GM21737 (cell line): ENCODE measurements around the gene SIM2.

ENCODE experiments used
- ATAC-seq: cut with Tn5 transposase; IDR thresholded peaks from one replicate; pipeline ENCODE4 v1.9.1; 2021; ENCODE audit warnings: mild to moderate bottlenecking, moderate library complexity; ENCODE audit not compliant: unreplicated experiment

SIM2 gene

GRCh38 chr21:36757196-36757595 lies 58.3 kb downstream of the SIM2 start:
- no peak for ATAC-seq

DNA sequence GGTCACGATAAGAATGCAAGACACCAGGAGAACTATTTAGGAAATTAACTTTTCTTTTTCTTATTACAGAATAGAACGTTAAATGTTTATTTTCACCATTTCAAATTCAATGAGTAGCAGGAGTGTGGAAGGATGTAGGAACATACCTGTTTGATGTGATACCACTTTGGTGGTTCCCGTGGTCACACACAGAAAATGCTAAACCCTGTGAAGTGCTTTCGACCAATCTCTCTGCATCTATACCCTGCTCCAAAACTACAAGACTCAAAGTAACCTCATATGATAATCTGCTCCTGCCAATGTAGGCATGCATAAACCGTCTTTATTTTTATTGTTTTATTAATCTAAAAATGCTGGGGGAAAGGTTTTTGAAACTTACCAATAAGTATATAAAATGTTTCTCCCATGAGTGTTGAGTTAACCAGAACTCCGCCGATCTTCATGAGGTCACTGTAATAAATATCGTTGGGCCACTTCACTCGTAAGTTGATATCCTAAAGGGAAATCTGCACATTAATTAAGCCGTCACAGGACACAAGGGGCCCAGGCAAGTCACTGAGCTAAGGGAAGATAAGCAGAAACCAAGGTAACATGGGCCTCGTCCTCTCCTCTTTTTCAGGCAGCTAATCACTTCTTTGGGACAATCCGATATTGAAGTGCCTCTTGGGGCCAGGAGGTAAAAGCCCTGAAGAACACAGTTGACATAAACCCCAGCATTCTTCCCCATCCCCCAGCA lies 60.6 kb downstream of the SIM2 start:
- no peak for ATAC-seq

DNA sequence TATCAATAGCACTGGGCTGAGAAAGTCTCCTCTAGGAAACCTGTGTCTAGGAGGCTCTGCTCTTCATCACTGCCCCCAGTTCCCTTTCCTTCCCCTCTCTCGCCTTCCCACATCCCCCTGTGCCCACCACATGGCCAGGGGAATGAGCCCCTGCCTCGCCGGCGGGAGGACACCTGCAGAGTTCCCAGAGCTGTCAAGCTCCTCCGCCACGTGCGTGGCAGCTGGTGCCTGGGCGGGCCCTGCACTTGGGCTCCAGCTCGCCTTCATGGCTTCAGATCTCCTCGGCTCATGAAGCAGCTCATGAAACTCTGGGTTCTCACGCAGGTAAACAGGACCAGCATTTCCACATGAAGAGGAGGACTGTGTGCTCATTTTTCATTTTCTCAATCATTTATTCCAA lies 62.8 kb downstream of the SIM2 start:
- ATAC-seq = no peak

DNA sequence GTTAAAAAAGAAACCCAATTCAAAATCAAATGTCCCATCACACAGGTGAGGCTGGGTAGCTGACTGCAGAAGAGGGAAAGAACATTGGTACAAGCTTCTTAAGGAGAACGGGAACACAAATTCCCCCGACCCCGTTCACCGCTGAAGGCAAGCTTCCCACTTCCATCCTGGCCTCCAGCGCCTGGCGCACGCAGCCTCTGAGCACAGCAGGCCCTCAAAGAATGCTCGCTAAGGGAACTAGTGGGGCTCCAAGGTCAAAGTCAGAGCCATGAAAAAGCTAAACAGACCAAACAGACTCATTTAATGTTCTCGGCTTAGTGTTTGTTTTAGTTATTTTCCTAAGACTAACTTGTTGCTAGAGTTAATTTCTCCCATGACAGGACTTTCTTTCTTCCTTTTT lies 63.7 kb downstream of the SIM2 start:
- no peak for ATAC-seq

DNA sequence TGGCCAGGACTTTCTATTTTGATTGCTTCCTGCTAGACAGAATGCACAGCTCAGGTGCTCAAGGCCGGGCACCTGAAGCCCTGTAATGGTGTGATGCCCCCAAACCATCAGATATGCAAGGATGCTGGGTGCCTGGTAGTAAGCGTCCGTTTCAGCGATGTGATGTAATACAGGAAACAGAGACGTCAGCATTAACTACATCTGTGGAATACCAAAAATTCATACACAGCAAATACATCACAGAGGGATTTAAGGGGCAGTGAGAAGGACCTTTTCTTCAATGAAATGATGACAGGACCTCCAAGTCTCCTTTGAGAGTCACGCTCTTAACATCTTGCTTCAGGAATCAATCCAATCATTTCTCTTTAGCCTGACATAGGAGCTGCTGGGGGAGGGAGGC lies 64.4 kb downstream of the SIM2 start:
- no peak for ATAC-seq

DNA sequence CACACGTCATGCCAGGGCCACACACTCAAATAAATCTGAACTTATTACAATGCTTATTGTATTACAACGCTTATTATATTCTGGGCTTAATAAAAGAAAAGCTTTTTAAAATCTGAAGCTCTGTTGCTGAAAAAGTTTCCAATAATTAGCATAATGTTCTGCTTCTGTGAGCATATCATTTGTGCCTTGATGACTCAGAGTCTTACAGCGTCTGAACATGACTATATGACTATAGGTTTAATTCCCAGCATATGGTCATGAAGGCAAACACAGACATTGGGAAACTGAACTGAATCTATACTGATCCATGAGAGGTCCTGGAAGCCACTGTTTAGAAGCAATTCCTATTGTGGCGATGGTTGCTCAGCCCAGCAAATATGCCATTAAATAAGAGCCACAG lies 66.3 kb downstream of the SIM2 start:
- no peak for ATAC-seq

DNA sequence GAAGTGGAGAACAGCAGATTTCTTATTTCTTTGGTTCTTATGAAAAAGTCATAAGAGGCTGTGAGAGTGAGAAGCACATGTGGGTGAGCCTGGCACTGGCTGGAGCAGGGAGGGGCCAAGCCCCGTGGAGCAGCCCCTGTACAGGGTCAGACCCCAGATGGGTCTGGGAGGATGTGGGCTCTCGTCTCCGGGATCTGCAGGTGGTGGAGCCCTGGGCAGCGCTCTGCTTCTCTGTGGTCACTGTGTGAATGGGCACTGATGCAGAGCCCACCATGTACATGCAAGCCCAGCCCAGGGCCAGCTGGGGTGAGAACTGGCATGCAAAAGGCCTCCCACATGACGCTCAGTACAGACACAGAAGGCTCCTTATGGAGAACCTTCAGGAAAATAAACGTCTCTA lies 67.6 kb downstream of the SIM2 start:
- no peak for ATAC-seq

- ATAC-seq = no peak
These were observed 68.2 kb downstream of the SIM2 start for GRCh38 chr21:36767096-36767495.

DNA sequence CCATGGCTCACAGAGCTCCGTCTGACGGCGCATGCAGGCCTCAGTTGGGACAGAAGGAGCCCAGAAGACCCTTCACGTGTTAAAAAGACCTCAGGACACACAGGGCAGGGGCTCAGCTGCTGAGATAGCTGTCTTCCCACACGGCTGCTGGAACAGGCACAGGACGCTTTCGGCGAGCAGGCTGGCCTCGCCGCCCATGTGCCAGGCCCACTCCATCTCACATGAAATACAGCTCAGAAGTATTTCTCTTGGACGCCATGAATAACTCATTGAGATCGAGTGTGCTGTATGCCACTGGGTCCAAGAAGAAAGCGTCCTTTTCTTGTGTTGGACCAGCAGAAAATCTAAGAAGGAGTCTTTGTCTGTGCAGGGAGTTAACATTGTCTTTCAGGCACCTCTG lies 69.6 kb downstream of the SIM2 start:
- ATAC-seq = no peak

DNA sequence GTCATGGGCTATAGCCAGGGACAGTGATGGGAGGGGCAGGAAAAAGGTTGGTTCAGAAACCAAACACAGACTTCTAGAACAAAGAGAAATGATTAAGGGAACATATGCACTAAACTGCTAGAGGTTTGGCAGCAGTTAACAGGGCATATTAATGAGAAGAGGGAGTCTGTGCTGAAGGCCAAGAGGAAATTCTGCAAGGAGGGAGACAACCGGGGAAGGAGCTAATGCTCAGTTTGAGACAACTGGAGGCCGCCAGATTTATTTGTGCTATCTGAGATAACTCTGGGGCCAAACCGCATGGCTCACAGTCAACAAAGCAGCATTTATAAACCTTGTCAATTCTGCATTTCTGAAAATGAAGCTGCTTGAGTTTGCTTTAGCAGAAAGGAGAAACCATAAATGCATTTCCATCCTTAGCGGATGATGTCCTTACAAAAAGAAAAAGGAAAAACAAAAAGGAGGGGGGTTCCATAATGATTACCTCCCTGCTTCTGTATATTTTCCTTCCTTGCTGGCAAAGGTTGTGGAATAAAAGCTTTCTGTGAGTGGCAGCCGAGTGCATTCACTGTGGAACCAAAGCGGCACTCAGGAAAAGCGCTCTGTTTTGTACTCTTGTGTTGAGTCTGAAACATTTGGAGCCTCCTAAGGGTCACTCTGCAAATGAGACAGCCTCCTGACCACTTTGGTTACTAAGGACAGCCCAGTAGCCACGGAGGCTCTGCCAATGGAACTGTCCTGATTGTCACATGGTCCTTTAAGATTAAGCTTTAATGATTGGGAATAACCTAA lies 70.3 kb downstream of the SIM2 start:
- no peak for ATAC-seq

- ATAC-seq = no peak
These were observed 74.2 kb downstream of the SIM2 start for GRCh38 chr21:36773117-36773516.

DNA sequence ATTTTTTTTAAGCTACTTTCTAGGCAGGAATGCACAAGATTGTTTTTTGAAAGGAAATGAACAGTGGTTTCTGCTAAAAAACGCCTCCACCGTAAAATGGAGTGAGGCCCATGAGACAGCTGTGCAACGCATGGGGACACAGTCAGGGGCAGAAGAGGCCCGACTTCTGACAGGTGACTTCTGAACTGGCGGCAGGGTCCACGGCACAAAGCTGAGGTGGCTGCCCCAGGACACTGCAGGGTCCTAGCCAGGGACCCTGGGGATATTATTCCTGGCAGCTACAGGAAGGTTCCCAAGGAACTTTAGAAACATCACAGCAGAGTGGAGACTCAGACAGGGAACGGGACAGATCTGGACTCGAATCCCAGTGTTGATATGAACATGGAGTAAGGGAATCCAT lies 75.1 kb downstream of the SIM2 start:
- ATAC-seq = no peak

DNA sequence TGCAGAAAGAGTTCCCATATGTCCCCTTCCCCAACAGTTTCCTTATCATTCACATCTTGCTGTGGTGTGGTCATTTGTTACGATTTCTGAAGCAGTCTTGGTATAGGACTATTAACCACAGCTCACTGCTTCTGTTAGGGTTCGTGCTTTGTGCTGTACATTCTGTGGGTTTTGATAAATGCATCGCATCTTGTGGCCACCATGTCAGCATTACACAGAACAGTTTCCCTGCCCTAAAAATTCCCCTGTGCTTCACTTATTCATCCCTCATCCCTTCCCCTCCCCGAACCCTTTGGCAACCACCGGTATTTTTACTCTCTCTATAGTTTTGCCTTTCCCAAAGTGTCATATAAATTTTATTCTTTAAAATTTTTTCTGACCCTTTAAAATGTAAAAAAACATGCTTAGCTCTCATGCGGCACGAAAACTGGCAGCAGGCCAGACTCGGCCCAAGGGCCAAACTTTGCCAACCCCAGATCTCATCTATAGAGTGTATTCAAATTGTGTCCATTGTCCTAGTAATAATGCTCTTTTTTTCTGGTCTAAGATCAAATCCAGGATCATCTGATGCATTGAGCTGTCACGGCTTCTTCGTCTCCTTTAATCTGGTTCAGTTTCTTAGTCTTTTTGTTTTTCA lies 78.2 kb downstream of the SIM2 start:
- ATAC-seq = no peak

GRCh38 chr21:36780861-36781260 lies 81.9 kb downstream of the SIM2 start:
- ATAC-seq = no peak

DNA sequence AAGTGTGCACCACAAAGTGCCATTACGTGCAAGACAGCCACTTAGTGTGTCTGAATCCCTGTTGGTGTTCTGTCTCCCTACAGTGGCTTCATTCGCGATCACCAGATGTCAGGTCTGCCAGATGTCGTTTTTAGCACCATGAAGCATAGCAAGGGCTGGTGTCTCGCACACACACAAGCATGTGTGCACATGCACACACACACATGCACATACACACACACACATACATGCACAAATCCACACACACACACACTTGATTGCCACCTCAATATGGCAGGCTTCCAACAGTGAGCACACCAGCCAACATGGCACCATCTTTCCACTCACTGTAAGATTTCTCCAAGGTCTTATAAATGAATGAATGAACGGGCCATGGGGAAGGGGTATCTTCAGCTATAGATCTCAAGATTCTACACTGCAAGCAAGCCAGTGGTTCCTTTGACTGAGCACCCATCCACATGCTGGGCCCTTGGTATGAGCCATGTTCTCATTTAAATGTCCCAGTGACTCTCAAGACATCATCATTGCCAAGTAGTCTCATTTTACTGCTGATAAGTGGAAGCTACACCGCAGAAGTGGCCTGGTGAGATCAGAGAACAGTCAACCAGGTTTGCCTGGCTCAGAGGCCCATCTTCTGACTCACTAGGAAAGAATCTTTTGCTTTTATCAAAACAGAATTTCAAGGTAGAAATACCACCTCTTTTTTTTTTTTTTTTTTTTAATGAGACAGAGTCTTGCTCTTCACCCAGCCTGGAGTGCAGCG lies 84.9 kb downstream of the SIM2 start:
- no peak for ATAC-seq

DNA sequence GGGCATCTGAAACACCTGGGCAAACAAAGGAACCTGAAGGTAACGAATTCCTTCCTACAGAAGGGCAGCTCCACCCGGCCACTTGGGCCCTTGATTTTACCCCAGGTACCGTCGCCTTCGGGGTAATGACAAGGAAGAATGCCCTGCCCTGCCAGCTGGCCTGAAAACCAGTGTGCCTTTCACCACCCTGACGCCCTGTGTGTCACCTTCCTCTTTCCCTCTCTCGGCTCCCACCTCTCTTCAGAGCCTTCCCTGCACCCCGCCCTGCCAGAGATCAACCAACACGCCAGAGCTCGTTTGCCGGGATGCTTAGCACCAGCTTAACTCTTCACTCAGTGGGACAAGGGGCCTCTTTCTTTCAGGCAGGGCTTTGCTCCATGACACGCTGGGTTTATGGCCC lies 86.0 kb downstream of the SIM2 start:
- no peak for ATAC-seq

GRCh38 chr21:36785615-36786014 lies 86.7 kb downstream of the SIM2 start:
- no peak for ATAC-seq

DNA sequence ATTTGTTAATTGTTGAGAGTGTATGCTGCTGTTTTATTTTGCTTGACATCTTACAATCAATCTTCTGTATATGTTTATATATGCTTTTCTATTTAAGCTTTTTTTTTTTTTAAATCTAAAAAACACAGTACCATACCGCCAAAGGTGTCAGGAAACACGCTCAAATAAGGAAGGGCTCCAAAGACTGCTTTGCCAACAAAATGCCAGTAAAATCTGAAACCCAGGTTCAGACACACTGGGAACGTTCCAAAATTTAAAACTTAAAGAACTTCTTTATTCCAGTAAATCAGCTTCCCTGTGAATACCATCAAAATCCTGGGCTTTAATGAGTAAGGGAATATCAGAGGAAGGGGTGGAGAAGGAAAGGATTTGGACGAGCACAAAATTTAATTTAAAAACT lies 87.3 kb downstream of the SIM2 start:
- no peak for ATAC-seq

DNA sequence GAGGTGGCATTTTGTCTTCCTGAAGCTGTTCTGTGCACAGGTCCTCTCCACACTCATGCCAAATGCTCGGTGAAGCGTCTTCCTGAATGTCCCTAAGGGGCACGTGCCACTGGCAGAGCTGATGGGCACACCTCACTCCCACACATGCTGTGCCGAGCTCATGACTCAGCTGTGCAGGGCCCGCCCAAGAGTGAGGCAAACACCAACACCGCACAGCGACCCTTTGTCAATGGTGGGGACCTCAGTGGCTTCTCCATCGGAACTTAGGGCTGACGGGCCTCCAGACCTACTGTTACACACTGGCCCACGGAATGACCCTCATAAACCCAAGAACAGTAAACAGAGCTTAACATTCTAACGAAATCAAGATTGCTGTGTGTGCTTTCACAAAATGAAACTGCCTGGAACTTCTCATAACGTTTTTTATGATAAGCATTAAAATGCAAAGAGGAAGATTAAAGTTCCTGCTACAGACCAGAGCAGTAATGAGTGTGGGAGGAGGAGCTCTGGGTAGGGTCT lies 89.3 kb downstream of the SIM2 start:
- no peak for ATAC-seq

- ATAC-seq = no peak
These were observed 91.7 kb downstream of the SIM2 start for GRCh38 chr21:36790616-36791015.

DNA sequence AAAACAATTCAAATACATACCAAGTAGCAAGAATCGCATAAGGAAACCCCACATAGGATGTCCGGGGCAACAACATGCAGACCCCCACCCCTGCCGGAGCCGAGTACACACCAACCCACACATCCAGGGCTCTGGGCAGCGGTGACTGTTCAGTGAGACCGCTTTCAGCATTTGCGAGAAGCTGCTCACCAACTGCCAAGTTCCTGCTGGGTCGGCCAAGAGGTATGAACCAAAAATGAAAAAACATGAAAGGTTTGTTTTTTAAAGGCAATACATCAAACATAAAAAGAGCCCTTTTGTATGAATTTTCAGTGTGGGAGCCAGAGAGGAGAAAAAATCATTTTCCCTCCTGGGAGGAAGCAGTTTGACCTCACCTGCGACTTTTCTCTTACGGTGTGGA lies 92.3 kb downstream of the SIM2 start:
- ATAC-seq = no peak
